HG02571 (cell line): ENCODE measurements around the gene AKAP13.
A peak's percentile ranks its signal among the peaks of the same experiment; 100 is the strongest.

Source experiments
- ATAC-seq: cut with Tn5 transposase; IDR thresholded peaks from one replicate; pipeline ENCODE4 v1.9.1; 2021; ENCODE audit warnings: mild to moderate bottlenecking, moderate library complexity; ENCODE audit not compliant: unreplicated experiment

Gene AKAP13

GRCh38 chr15:85709250-85709649 lies 328.8 kb downstream of the AKAP13 start:
- ATAC-seq = no peak

GRCh38 chr15:85710340-85710842 lies 330.0 kb downstream of the AKAP13 start:
- ATAC-seq = peak; percentile 47

GRCh38 chr15:85711580-85712192 lies 331.3 kb downstream of the AKAP13 start:
- no peak for ATAC-seq

GRCh38 chr15:85716261-85716660 lies 335.9 kb downstream of the AKAP13 start:
- no peak for ATAC-seq

- ATAC-seq = no peak
Measured at GRCh38 chr15:85717212-85717611, 336.8 kb downstream of the AKAP13 start.

DNA sequence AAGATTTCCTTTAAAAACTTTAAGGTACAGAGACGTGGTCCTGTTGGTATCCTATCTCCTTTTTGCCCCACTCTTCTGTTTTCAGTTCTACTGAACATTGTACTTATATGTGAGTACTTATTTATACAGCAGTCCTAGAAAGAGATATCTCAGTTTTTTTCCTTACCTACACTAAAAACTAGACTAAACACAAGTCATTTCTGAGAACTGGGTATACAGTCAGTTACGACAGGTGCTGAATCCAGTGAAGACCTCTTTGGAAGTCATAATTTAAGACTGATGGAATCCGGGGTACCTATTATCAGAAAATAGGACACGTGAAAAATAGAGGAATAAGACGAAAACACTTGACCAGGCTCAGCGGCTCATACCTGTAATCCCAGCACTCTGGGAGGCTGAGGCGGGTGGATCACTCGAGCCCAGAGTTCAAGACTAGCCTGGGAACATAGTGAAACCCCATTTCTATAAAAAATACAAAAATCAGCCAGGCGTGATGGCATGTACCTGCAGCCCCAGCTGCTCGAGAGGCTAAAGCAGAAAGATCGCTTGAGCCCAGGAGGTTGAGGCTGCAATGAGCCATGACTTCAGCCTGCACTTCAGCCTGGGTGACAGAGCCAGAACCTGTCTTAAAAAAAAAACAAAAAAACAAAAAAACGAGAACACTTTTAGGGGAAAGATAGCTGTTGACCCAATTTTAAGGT lies 338.0 kb downstream of the AKAP13 start:
- ATAC-seq = no peak

GRCh38 chr15:85718981-85719380 lies 338.6 kb downstream of the AKAP13 start:
- no peak for ATAC-seq

- no peak for ATAC-seq
Measured at GRCh38 chr15:85722374-85723152, 342.2 kb downstream of the AKAP13 start.

DNA sequence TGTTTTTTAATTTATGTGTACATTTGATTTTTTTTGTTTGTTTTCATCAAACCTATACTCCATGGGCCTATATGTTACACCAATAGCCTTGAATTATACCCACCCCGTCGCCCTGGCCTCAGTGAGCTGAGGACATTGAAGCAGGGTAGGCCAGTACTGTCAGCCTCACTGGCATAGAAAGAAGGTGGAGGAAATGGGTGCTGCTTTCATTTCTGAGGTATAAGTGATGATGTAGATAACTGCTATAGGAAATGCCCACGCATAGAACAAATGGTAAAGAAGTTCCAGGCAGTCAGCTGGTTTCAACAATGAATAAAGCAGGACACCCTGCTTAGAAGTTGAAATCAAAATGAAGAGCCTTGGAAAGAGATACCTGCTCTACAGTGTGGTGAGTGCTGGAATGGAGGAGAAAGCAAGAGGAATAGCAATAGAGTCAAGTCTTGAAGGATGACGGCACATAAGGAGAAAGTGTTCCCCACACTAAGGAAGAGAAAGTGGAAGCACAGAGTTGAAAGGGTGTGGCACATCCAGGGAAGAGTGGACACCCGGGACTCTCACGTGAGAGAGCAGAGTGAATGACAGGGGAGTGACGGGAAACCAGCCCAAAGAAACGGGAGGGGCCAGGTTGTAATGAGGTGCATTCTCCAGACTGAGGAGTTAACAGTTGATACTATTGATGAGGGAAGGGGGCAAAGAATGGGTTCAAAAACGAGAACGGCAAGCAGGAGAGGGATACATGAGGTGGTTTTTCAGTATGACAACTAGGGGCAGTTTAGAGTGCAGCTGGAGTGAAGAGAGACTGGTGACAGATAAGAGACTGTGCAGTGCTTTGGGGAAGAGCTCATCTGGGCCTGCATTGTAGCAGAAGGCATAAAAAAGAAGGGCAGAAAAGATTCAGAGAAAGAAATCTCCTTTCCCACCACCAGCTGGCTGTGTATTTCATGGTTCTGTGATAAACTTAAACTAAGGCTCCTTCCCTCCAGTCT lies 343.9 kb downstream of the AKAP13 start:
- ATAC-seq = no peak

DNA sequence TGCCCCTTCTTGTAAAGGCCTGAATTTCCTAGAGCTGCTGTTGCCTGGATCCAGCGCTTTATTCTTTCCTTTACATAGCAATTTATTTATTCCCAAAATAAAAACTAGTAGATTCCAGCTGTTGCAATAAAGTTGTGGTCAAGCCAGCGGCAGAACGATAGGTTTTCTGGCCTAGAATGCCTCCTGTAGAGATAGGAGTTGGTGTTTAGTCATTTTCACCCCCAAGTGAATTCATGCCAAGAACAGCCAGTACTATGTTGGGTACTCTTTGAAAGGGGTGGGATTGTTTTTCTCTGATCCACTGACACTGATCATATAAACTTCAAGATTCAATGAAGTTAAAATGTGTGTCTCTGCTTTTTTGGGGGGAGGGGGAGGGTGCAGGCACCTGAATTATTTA lies 344.6 kb downstream of the AKAP13 start:
- no peak for ATAC-seq

DNA sequence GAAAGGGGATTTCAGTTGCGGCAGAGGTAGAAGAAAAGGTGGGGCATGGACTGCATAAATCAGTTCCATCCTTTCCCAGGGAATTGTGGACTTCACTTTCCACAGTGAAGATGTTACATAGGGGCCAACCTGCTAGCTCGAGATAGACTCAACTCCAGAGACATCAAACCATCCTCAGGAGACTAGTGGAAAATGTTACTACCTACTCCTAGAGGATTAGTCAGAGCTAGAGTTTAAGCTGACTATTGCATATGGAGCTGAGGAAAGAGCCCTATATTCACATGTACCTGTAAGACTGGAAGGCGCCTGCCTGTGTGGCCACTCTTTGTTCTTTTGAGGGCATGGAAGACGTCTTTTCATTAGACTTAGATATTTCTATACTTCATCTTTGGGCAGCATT lies 345.2 kb downstream of the AKAP13 start:
- ATAC-seq = no peak

DNA sequence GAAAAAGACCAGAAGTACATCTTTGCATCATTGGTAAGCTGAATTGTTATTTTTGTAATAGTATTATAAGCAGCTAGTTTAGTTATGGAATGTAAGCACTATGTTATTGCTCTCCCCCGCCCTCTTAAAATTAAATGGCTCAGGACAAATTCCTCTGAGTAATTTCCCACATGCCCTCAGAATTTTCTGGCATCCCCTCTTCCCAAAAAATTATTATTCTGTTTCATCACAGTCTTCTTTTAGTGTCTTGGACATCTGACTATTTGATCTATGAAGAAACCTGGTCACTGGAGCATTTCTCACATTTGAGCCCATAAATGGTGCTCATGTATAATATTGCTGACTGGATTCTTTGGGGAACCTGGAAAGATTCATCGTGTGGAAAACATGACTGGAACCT lies 346.1 kb downstream of the AKAP13 start:
- no peak for ATAC-seq

DNA sequence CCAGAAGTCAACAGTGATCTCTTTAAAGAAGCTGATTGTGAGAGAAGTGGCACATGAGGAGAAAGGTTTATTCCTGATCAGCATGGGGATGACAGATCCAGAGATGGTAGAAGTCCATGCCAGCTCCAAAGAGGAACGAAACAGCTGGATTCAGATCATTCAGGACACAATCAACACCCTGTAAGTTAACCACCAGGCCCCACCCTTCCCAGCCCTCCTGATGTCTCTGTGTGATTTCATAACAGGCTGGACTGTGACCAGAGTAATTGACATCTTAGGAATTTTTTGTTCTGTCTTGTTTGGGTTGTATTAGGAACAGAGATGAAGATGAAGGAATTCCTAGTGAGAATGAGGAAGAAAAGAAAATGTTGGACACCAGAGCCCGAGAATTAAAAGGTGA lies 346.7 kb downstream of the AKAP13 start:
- ATAC-seq = no peak

DNA sequence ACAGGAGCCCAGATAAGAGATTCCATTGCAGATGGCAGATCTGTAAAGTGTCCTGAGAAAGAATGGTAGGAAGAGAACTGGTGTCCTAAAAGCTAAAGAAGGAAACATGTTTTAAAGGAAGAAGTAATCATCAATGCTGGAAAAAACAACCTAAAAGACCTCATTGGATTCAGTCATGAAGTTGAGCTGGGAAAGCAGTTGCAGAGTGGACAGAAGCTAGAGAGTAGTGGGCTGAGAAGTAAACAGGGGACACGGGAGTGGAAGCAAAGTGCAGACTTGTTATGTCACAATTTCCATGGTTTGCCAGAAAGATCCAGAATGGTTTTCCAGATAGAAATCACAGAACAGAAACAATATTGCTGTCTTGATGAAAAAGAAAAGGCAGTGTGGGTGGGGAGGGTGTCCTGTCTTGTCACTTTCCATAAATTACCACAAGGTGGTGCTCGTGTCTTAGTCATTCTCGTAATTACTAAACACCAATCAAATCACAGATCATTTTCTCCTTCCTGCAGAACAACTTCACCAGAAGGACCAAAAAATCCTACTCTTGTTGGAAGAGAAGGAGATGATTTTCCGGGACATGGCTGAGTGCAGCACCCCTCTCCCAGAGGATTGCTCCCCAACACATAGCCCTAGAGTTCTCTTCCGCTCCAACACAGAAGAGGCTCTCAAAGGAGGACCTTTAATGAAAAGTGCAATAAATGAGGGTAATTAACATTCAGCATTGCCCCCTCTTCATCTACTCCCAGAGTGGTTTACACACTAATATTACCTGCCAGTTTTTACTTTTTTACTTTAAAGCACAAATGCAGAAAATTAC lies 349.8 kb downstream of the AKAP13 start:
- ATAC-seq = no peak

- ATAC-seq = no peak
Measured at GRCh38 chr15:85733416-85733815, 353.0 kb downstream of the AKAP13 start.

DNA sequence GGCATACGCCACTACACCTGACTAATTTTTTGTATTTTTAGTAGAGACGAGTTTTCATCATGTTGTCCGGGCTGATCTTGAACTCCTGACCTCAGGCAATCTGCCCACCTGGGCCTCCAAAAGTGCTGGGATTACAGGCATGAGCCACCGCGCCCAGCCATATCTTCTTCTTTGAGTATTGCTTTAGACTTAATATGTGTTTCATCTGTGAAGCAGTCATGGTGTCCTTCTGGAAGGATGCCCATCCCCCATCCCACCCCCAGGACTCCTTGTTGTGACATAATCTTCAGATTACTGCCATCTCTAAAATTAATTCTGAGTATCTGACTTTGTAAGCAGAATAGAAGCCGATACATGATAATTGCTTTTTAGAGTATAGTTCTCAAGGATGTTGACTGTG lies 356.7 kb downstream of the AKAP13 start:
- ATAC-seq = no peak

- no peak for ATAC-seq
Measured at GRCh38 chr15:85741021-85741421, 360.6 kb downstream of the AKAP13 start.

- no peak for ATAC-seq
Measured at GRCh38 chr15:85741662-85742061, 361.3 kb downstream of the AKAP13 start.

GRCh38 chr15:85742186-85742821 lies 361.9 kb downstream of the AKAP13 start:
- no peak for ATAC-seq
